Liver (tissue), 9 donors: ENCODE results near the gene NEK7. TPM values are rescaled to one million over a fixed set of nuclear protein-coding genes. Genes with fewer than 3 reads are reported as not detected.

Source experiments
- DNase-seq: peaks from one replicate; pipeline ENCODE4 v3.0.0-alpha.2; 2017; ENCODE audit warnings: low spot score
- H3K27ac ChIP-seq, 2 donors: one replicate each; pipeline ENCODE4 v1.7.0; 2013; ENCODE audit warnings: inconsistent platforms in 2 of 2, low read length in 2 of 2, control low read depth in 1 of 2, low read depth in 1 of 2, mild to moderate bottlenecking in 1 of 2
- H3K27me3 ChIP-seq, 4 donors: one replicate each; pipeline versions ENCODE4 v1.6.1 to v1.7.0; 2013; ENCODE audit warnings: low read length in 3 of 4, inconsistent platforms in 1 of 4, mild to moderate bottlenecking in 1 of 4, moderate library complexity in 1 of 4; ENCODE audit not compliant: control insufficient read depth in 4 of 4, insufficient read depth in 4 of 4
- H3K36me3 ChIP-seq, 4 donors: one replicate each; pipeline versions ENCODE4 v1.6.1 to v1.7.0; 2013; ENCODE audit warnings: low read length in 3 of 4, mild to moderate bottlenecking in 3 of 4, low read depth in 1 of 4, moderate library complexity in 1 of 4; ENCODE audit not compliant: control insufficient read depth in 4 of 4, insufficient read depth in 3 of 4
- H3K4me1 ChIP-seq, 4 donors: one replicate each; pipeline versions ENCODE4 v1.6.1 to v1.7.0; 2013; ENCODE audit warnings: low read length in 3 of 4, mild to moderate bottlenecking in 3 of 4, moderate library complexity in 1 of 4; ENCODE audit not compliant: control insufficient read depth in 4 of 4, insufficient read depth in 4 of 4
- H3K4me3 ChIP-seq, 3 donors: one replicate each; pipeline versions ENCODE4 v1.6.1 to v1.7.0; 2013; ENCODE audit warnings: low read length in 3 of 3, control low read depth in 1 of 3, low read depth in 1 of 3, mild to moderate bottlenecking in 1 of 3
- H3K9ac ChIP-seq, 2 donors: one replicate each; pipeline ENCODE4 v1.7.0; 2013; ENCODE audit warnings: low read length in 2 of 2, mild to moderate bottlenecking in 2 of 2, moderate library complexity in 2 of 2, control low read depth in 1 of 2, low read depth in 1 of 2
- H3K9me3 ChIP-seq, 4 donors: one replicate each; pipeline versions ENCODE4 v1.6.1 to v1.7.0; 2013; ENCODE audit warnings: low read length in 3 of 4; ENCODE audit not compliant: control insufficient read depth in 4 of 4
- ATF3 ChIP-seq: IDR thresholded peaks from 2 replicates; pipeline ENCODE4 v1.6.1; 2016; ENCODE audit warnings: antibody characterized with exemption
- CTCF ChIP-seq: fragments of 150-350 bp; IDR thresholded peaks from 2 replicates; pipeline ENCODE4 v1.5.1; 2017; ENCODE audit warnings: improper control_type of control experiment, low read depth, low read length; ENCODE audit not compliant: missing input control
- FOXA1 ChIP-seq: IDR thresholded peaks from 2 replicates; pipeline ENCODE4 v1.6.1; 2016; ENCODE audit warnings: antibody characterized with exemption
- FOXA2 ChIP-seq: IDR thresholded peaks from 2 replicates; pipeline ENCODE4 v1.6.1; 2016; ENCODE audit warnings: antibody characterized with exemption
- GABPA ChIP-seq, 2 donors: IDR thresholded peaks in 1 of 2; conservative IDR thresholded peaks in 1 of 2; 2 replicates each; pipeline ENCODE4 v1.6.1; 2016; ENCODE audit warnings: antibody characterized with exemption in 2 of 2, mild to moderate bottlenecking in 1 of 2, moderate library complexity in 1 of 2
- HNF4G ChIP-seq: IDR thresholded peaks from 2 replicates; pipeline ENCODE4 v1.6.1; 2016; ENCODE audit warnings: antibody characterized with exemption
- RAD21 ChIP-seq, 2 donors: IDR thresholded peaks; 2 replicates each; pipeline ENCODE4 v1.6.1; 2016; ENCODE audit warnings: antibody characterized with exemption in 2 of 2, mild to moderate bottlenecking in 2 of 2
- REST ChIP-seq: IDR thresholded peaks from 2 replicates; pipeline ENCODE4 v1.6.1; 2016; ENCODE audit warnings: antibody characterized with exemption, mild to moderate bottlenecking
- SP1 ChIP-seq: IDR thresholded peaks from 2 replicates; pipeline ENCODE4 v1.6.1; 2018; ENCODE audit warnings: antibody characterized with exemption, mild to moderate bottlenecking
- TAF1 ChIP-seq: conservative IDR thresholded peaks from 2 replicates; pipeline ENCODE4 v1.6.1; 2016; ENCODE audit warnings: antibody characterized with exemption, mild to moderate bottlenecking
- YY1 ChIP-seq: IDR thresholded peaks from 2 replicates; pipeline ENCODE4 v1.6.1; 2016; ENCODE audit warnings: antibody characterized with exemption, mild to moderate bottlenecking
- ZBTB33 ChIP-seq: IDR thresholded peaks from 2 replicates; pipeline ENCODE4 v1.6.1; 2016; ENCODE audit warnings: antibody characterized with exemption
- WGBS: extraction: QIAGEN DNeasy Blood & Tissue Kit; methylation state at CpG from one replicate; pipeline ENCODE4 v1.1.7; 2013; 5-methylcytosine and 5-hydroxymethylcytosine counted together
- polyA plus RNA-seq, 2 donors: library from polyadenylated mRNA; stranded (reverse) in 1 of 2; unstranded in 1 of 2; fragments of 200-250 nt in 1 of 2; fragments of >200 nt in 1 of 2; fragmentation: Nextera tagmentation in 1 of 2; extraction: Ambion mirVana in 1 of 2; gene quantifications; one replicate each; pipeline versions ENCODE4 v1.2.1 to v1.2.3, GENCODE V29; 2013 to 2015
- total RNA-seq, 2 donors: library from RNA; depleted of rRNA; stranded (reverse); fragments of >200 nt; gene quantifications; one replicate each; pipeline ENCODE4 v1.2.3, GENCODE V29; 2014
- donor health status: healthy.
- donor health status: healthy.
- donor health status: healthy.
- donor health status: healthy.
- donor health status: healthy.

Gene NEK7
- total and polyA plus RNA-seq, 4 donors, result 9.2 to 34.4 (median 20.2) TPM

- Histone ChIP-seq H3K27me3 (no peaks in the 10 kb centered on the region), H3K4me3 (no peak overlapping the region), H3K4me1 (no peaks in the 10 kb centered on the region), H3K9ac (no peak overlapping the region), H3K36me3 (peaks cover 0 to 4% (median 0%) of the 10 kb centered on the region in 4 donors), H3K27ac (no peak overlapping the region), H3K9me3 (no peaks in the 10 kb centered on the region)
- no peak for TF ChIP-seq SP1
- no peak for DNase-seq
These were observed 110.3 kb downstream of the NEK7 start for GRCh38 chr1:198267056-198267455.

- Histone ChIP-seq H3K9me3 (no peaks in the 10 kb centered on the region), H3K9ac (no peak overlapping the region), H3K4me3 (no peak overlapping the region), H3K27me3 (no peaks in the 10 kb centered on the region), H3K4me1 (no peaks in the 10 kb centered on the region), H3K27ac (no peak overlapping the region), H3K36me3 (peaks cover 0 to 4% (median 0%) of the 10 kb centered on the region in 4 donors)
- WGBS, result 96% methylated on average over 4 of the region's 4 CpGs
- TF ChIP-seq TAF1 (no peak), CTCF (no peak), GABPA (IDR thresholded peaks at IDR 0.05 in 1 of 2, conservative IDR thresholded peaks at IDR 0.05 in 1 of 2) (no peak), HNF4G (no peak), ATF3 (no peak)
- DNase-seq, result no peak
These were observed 111.1 kb downstream of the NEK7 start for GRCh38 chr1:198267921-198268320.

- H3K27ac ChIP-seq, result no peak overlapping the region
- H3K9ac ChIP-seq, result no peak overlapping the region
- no peaks in the 10 kb centered on the region for H3K27me3 ChIP-seq
- H3K36me3 ChIP-seq, result peaks cover 0 to 4% (median 0%) of the 10 kb centered on the region in 4 donors
- no peak for DNase-seq
- no peak for TF ChIP-seq FOXA2
- H3K4me1 ChIP-seq, result no peaks in the 10 kb centered on the region
- 74% methylated on average over 3 of the region's 3 CpGs for WGBS
- H3K4me3 ChIP-seq, result no peak overlapping the region
- H3K9me3 ChIP-seq, result no peaks in the 10 kb centered on the region
These were observed 112.2 kb downstream of the NEK7 start for GRCh38 chr1:198268784-198269645.

- Histone ChIP-seq H3K27ac (no peak overlapping the region), H3K4me1 (no peaks in the 10 kb centered on the region), H3K9ac (no peak overlapping the region), H3K9me3 (no peaks in the 10 kb centered on the region), H3K27me3 (no peaks in the 10 kb centered on the region), H3K4me3 (no peak overlapping the region), H3K36me3 (no peaks in the 10 kb centered on the region)
- DNase-seq, result no peak
- WGBS, result 94% methylated on average over 1 of the region's 1 CpG
- TF ChIP-seq HNF4G (no peak), TAF1 (no peak), CTCF (no peak), REST (no peak), RAD21 (IDR thresholded peaks at IDR 0.05) (no peak), ZBTB33 (no peak), FOXA1 (no peak), YY1 (no peak)
These were observed 112.8 kb downstream of the NEK7 start for GRCh38 chr1:198269646-198269940.
